Neuronal stem cell (in vitro differentiated cells): ENCODE measurements around the gene CREB3L2.

Experiments
- DNase-seq: peaks from one replicate; pipeline ENCODE4 v3.0.0-alpha.2; 2013; ENCODE audit warnings: low spot score
- H2AFZ ChIP-seq: one replicate; pipeline ENCODE4 v1.6.1; 2013; ENCODE audit warnings: mild to moderate bottlenecking, low read length, inconsistent platforms
- H2AK5ac ChIP-seq: 2 replicates; pipeline ENCODE4 v1.6.1; 2013; ENCODE audit warnings: low read depth, mild to moderate bottlenecking, inconsistent platforms, low read length, moderate library complexity, mixed read lengths
- H2BK120ac ChIP-seq: 2 replicates; pipeline ENCODE4 v1.6.1; 2013; ENCODE audit warnings: low read depth, mild to moderate bottlenecking, inconsistent platforms, low read length, moderate library complexity, mixed read lengths
- H2BK12ac ChIP-seq: one replicate; pipeline ENCODE4 v1.6.1; 2013; ENCODE audit warnings: low read length, inconsistent platforms
- H2BK15ac ChIP-seq: 2 replicates; pipeline ENCODE4 v1.6.1; 2013; ENCODE audit warnings: mild to moderate bottlenecking, low read length, inconsistent platforms, mixed read lengths
- H2BK5ac ChIP-seq: one replicate; pipeline ENCODE4 v1.6.1; 2013; ENCODE audit warnings: inconsistent platforms, mild to moderate bottlenecking, low read length, moderate library complexity
- H3K14ac ChIP-seq: one replicate; pipeline ENCODE4 v1.6.1; 2013; ENCODE audit warnings: low read length, inconsistent platforms
- H3K18ac ChIP-seq: 2 replicates; pipeline ENCODE4 v1.6.1; 2013; ENCODE audit warnings: low read length, inconsistent platforms
- H3K23ac ChIP-seq: 2 replicates; pipeline ENCODE4 v1.6.1; 2013; ENCODE audit warnings: low read depth, mild to moderate bottlenecking, mixed read lengths, low read length, inconsistent platforms; ENCODE audit not compliant: poor library complexity
- H3K27ac ChIP-seq: replicated peaks from 3 replicates; pipeline ENCODE4 v1.5.1; 2013; ENCODE audit warnings: low read length, inconsistent platforms
- H3K27me3 ChIP-seq, 3 experiments: 2 replicates each; pipeline ENCODE4 v1.6.1; 2013; ENCODE audit warnings: low read length in 3 of 3, mild to moderate bottlenecking in 2 of 3, inconsistent platforms in 1 of 3, low read depth in 1 of 3, mixed read lengths in 1 of 3, moderate library complexity in 1 of 3; ENCODE audit not compliant: control insufficient read depth in 3 of 3, insufficient read depth in 3 of 3
- H3K36me3 ChIP-seq, 2 donors: replicated peaks in 1 of 2; 2 replicates each; pipeline ENCODE4 v1.6.1; 2013; ENCODE audit warnings: low read length in 2 of 2; ENCODE audit not compliant: control insufficient read depth in 2 of 2, insufficient read depth in 2 of 2
- H3K4ac ChIP-seq: 2 replicates; pipeline ENCODE4 v1.6.1; 2013; ENCODE audit warnings: inconsistent platforms, mild to moderate bottlenecking, low read length, moderate library complexity
- H3K4me1 ChIP-seq, 2 donors: 1 replicate in 1 of 2; 2 replicates in 1 of 2; pipeline ENCODE4 v1.6.1; 2013; ENCODE audit warnings: low read length in 2 of 2, low read depth in 1 of 2; ENCODE audit not compliant: control insufficient read depth in 2 of 2, insufficient read depth in 1 of 2
- H3K4me2 ChIP-seq: one replicate; pipeline ENCODE4 v1.6.1; 2013; ENCODE audit warnings: mild to moderate bottlenecking, low read length, inconsistent platforms; ENCODE audit not compliant: insufficient read depth, poor library complexity, severe bottlenecking
- H3K4me3 ChIP-seq, 2 donors: 2 replicates each; pipeline ENCODE4 v1.5.1; 2013; ENCODE audit warnings: low read length in 2 of 2, mild to moderate bottlenecking in 2 of 2, inconsistent platforms in 1 of 2, moderate library complexity in 1 of 2
- H3K79me1 ChIP-seq: one replicate; pipeline ENCODE4 v1.6.1; 2013; ENCODE audit warnings: low read depth, mild to moderate bottlenecking, inconsistent platforms, low read length, moderate library complexity
- H3K9ac ChIP-seq: one replicate; pipeline ENCODE4 v1.6.1; 2013; ENCODE audit warnings: mild to moderate bottlenecking, low read depth, low read length, inconsistent platforms; ENCODE audit not compliant: poor library complexity
- H3K9me3 ChIP-seq, 2 donors: replicated peaks in 1 of 2; 2 replicates each; pipeline versions ENCODE3 to v1.6.1; 2013; ENCODE audit warnings: low read length in 2 of 2, mild to moderate bottlenecking in 2 of 2, inconsistent platforms in 1 of 2, low read depth in 1 of 2, mixed read lengths in 1 of 2, moderate library complexity in 1 of 2; ENCODE audit not compliant: control insufficient read depth in 2 of 2, insufficient read depth in 1 of 2
- H4K8ac ChIP-seq: one replicate; pipeline ENCODE4 v1.6.1; 2013; ENCODE audit warnings: low read depth, mild to moderate bottlenecking, inconsistent platforms, low read length, moderate library complexity
- H4K91ac ChIP-seq: one replicate; pipeline ENCODE4 v1.6.1; 2013; ENCODE audit warnings: low read length, low read depth, mild to moderate bottlenecking, inconsistent platforms; ENCODE audit not compliant: poor library complexity
- WGBS, 2 donors: extraction: QIAGEN DNeasy Blood & Tissue Kit; methylation state at CpG; one replicate each; pipeline ENCODE4 v1.1.7; 2013; ENCODE audit warnings: missing lambda C conversion rate in 2 of 2, mixed read lengths in 1 of 2; ENCODE audit not compliant: insufficient read length in 2 of 2, insufficient replicate concordance in 1 of 2; ENCODE audit errors: extremely low coverage in 2 of 2; 5-methylcytosine and 5-hydroxymethylcytosine counted together

CREB3L2 gene

DNA sequence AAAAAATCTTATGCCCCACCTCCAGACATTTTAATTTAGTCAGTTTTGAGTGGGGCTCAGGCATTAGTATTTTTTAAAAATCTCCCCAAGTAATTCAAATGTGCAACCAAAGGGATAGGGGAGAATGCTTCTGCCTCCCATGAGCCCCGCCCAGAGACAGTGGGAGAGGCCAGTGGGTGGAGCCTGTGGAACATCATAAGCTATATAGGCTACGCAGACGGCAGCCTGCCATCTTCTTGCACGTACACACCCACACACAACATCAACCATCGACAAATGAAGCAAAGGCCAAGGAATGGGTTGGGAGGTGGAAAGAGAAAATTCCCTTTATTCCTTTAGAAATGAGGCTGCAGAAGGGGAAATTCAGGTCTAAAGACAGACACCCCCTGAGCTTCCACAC is 25.2 kb downstream of the CREB3L2 start:
- Histone ChIP-seq H3K9ac (no peak overlapping the region), H2BK120ac (no peak overlapping the region), H2AK5ac (no peak overlapping the region), H3K4ac (no peak overlapping the region), H3K23ac (no peak overlapping the region), H3K18ac (peak overlapping the region; percentile 22), H3K4me3 (no peak overlapping the region), H4K8ac (no peak overlapping the region), H3K27me3 (no peaks in the 10 kb centered on the region), H2BK12ac (no peak overlapping the region), H3K27ac (no peak overlapping the region), H2BK15ac (no peak overlapping the region), H3K4me1 (peaks cover 20 to 32% of the 10 kb centered on the region in 2 donors), H3K36me3 (no peaks in the 10 kb centered on the region), H3K14ac (no peak overlapping the region), H3K9me3 (no peaks in the 10 kb centered on the region), H3K79me1 (peaks cover 3% of the 10 kb centered on the region), H2BK5ac (no peak overlapping the region), H2AFZ (no peak overlapping the region), H3K4me2 (no peak overlapping the region), H4K91ac (no peak overlapping the region)
- no peak for DNase-seq
- no CpG with 5 or more reads among the region's 5 CpGs for WGBS, 2 donors

DNA sequence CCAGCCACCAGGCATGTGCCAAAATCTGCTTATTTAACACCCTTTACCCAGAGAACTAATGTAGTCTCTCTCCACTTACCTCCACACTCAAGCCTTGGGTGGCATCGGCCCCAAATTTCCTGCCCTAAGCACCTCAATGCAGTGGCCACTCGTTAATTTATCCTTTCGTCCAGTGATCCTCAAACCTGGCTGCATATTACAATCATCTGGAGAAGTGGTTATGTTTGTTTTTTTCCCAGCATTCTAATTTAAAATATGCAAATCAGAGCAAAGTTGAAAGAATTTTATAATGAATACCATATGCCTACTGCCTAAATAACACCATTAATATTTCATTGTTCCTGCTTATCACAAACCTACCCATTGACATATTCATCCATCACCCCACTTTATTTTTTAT is 25.7 kb downstream of the CREB3L2 start:
- Histone ChIP-seq H2BK5ac (no peak overlapping the region), H3K18ac (no peak overlapping the region), H2AK5ac (no peak overlapping the region), H4K8ac (no peak overlapping the region), H3K4me2 (no peak overlapping the region), H3K4me3 (no peak overlapping the region), H3K14ac (no peak overlapping the region), H2AFZ (no peak overlapping the region), H3K79me1 (peaks cover 3% of the 10 kb centered on the region), H3K4ac (no peak overlapping the region), H3K27me3 (no peaks in the 10 kb centered on the region), H3K23ac (no peak overlapping the region), H2BK120ac (no peak overlapping the region), H4K91ac (no peak overlapping the region), H3K27ac (peak overlapping the region; percentile 60), H2BK15ac (no peak overlapping the region), H2BK12ac (no peak overlapping the region), H3K4me1 (peaks cover 20 to 31% of the 10 kb centered on the region in 2 donors), H3K36me3 (no peaks in the 10 kb centered on the region), H3K9ac (no peak overlapping the region), H3K9me3 (no peaks in the 10 kb centered on the region)
- DNase-seq, result no peak
- no CpG with 5 or more reads among the region's 3 CpGs for WGBS, 2 donors

DNA sequence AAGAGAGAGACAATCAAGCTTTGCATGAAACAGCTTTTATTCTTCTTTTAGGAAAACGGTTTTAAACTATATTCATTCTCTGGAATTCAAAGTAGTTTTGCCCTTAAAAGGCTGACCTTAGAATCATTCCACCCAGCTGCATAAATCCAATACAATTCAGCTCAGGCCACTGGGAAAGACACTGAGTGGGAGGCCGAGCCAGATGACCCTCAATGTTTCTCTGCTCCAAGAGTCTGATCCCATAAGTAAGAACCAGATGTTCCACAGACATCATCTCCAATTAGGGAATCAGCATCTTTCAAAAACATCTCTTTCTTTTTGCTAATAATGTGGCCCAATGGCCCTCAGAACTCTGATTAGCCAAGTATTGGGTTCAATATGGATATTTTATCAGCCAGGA is 26.1 kb downstream of the CREB3L2 start:
- WGBS, 2 donors, result no CpG with 5 or more reads among the region's 2 CpGs
- Histone ChIP-seq H4K91ac (no peak overlapping the region), H3K27ac (peak overlapping the region; percentile 60), H3K27me3 (no peaks in the 10 kb centered on the region), H3K14ac (no peak overlapping the region), H2BK12ac (no peak overlapping the region), H2AFZ (no peak overlapping the region), H2BK15ac (no peak overlapping the region), H3K4me2 (no peak overlapping the region), H4K8ac (no peak overlapping the region), H2BK5ac (no peak overlapping the region), H3K9me3 (no peaks in the 10 kb centered on the region), H3K23ac (no peak overlapping the region), H3K36me3 (no peaks in the 10 kb centered on the region), H3K4me3 (no peak overlapping the region), H3K9ac (no peak overlapping the region), H3K4ac (no peak overlapping the region), H2BK120ac (no peak overlapping the region), H3K18ac (no peak overlapping the region), H3K4me1 (peaks cover 20 to 27% of the 10 kb centered on the region in 2 donors), H2AK5ac (no peak overlapping the region), H3K79me1 (peaks cover 3% of the 10 kb centered on the region)
- DNase-seq, result no peak

DNA sequence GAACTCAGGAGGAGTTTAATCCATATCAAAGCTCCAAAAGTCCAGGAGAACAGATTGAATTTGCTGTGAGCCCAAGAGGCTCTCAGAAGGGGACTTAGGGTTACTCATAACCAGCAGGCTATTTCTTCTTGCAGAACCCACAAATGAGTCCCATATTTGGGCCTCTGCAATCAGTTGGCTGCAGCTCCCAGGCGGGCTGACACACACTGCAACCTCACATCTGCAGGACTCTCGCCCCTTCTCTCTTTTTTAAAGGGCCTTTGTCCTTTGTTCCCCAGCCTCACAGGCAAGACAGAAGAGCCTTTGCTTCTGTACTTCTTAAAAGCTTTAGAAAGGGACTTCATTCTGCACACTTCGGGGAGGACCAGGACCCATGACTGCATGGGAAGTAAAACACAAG is 26.7 kb downstream of the CREB3L2 start:
- Histone ChIP-seq H3K4ac (no peak overlapping the region), H2BK120ac (no peak overlapping the region), H3K4me2 (no peak overlapping the region), H2BK15ac (no peak overlapping the region), H3K14ac (no peak overlapping the region), H2BK12ac (no peak overlapping the region), H3K79me1 (peaks cover 2% of the 10 kb centered on the region), H4K91ac (no peak overlapping the region), H3K18ac (no peak overlapping the region), H3K27ac (peak overlapping the region; percentile 69), H3K9ac (no peak overlapping the region), H2BK5ac (no peak overlapping the region), H2AFZ (peak overlapping the region; percentile 46), H3K4me1 (peaks cover 20 to 29% of the 10 kb centered on the region in 2 donors), H3K9me3 (no peaks in the 10 kb centered on the region), H2AK5ac (no peak overlapping the region), H3K23ac (no peak overlapping the region), H3K27me3 (no peaks in the 10 kb centered on the region), H4K8ac (no peak overlapping the region), H3K4me3 (no peak overlapping the region), H3K36me3 (no peaks in the 10 kb centered on the region)
- no peak for DNase-seq
- no CpG with 5 or more reads among the region's 3 CpGs for WGBS, 2 donors
